C4-2B (cell line): Measurements from ENCODE around the gene CSRP1.

Experiments used
- CTCF ChIP-seq: fragments of 450-650 bp; conservative IDR thresholded peaks from 2 replicates; pipeline ENCODE4 v1.5.1; 2017; ENCODE audit warnings: mild to moderate bottlenecking
- ZFX ChIP-seq: fragments of 450-650 bp; IDR thresholded peaks from 2 replicates; pipeline ENCODE4 v1.6.1; 2017

GRCh38 chr1:201505503-201505890 lies 1.4 kb downstream of the CSRP1 start:
- TF ChIP-seq CTCF (no peak), ZFX (no peak)
